Astrocyte (in vitro differentiated cells and primary cell): ENCODE results near the gene PHF10. TPM values are rescaled to one million over a fixed set of nuclear protein-coding genes. Genes with fewer than 3 reads are reported as not detected.

ENCODE experiments used
- DNase-seq: peaks from one replicate; pipeline ENCODE4 v3.0.0-alpha.2; 2010; ENCODE audit warnings: low read depth
- FAIRE-seq: peaks from 2 replicates; lab custom pipeline; 2011; peaks lifted over from hg19 to GRCh38; lab: Jason Lieb, UNC
- H2AFZ ChIP-seq: 2 replicates; pipeline ENCODE4 v1.6.0; 2012; ENCODE audit warnings: low read depth, low read length, inconsistent platforms
- H3K27ac ChIP-seq: 2 replicates; pipeline ENCODE4 v1.5.1; 2011; ENCODE audit warnings: low read depth, low read length, inconsistent platforms
- H3K27me3 ChIP-seq: 2 replicates; pipeline ENCODE4 v1.6.0; 2011; ENCODE audit warnings: low read length, inconsistent platforms; ENCODE audit not compliant: insufficient read depth
- H3K36me3 ChIP-seq: 2 replicates; pipeline ENCODE4 v1.5.1; 2011; ENCODE audit warnings: low read length, inconsistent platforms; ENCODE audit not compliant: insufficient read depth
- H3K4me1 ChIP-seq: 2 replicates; pipeline ENCODE4 v1.5.1; 2011; ENCODE audit warnings: low read length, inconsistent platforms; ENCODE audit not compliant: insufficient read depth
- H3K4me2 ChIP-seq: 2 replicates; pipeline ENCODE4 v1.6.0; 2012; ENCODE audit warnings: low read length, inconsistent platforms
- H3K4me3 ChIP-seq: 2 replicates; pipeline ENCODE4 v1.5.1; 2011; ENCODE audit warnings: low read depth, mild to moderate bottlenecking, low read length, inconsistent platforms; ENCODE audit not compliant: insufficient read depth
- H3K79me2 ChIP-seq: 2 replicates; pipeline ENCODE4 v1.6.0; 2012; ENCODE audit warnings: mild to moderate bottlenecking, low read length, inconsistent platforms; ENCODE audit not compliant: insufficient read depth
- H3K9ac ChIP-seq: 2 replicates; pipeline ENCODE4 v1.6.0; 2012; ENCODE audit warnings: mild to moderate bottlenecking, low read length, inconsistent platforms
- H3K9me3 ChIP-seq: 2 replicates; pipeline ENCODE4 v1.5.1; 2012; ENCODE audit warnings: low read depth, mild to moderate bottlenecking, low read length, inconsistent platforms; ENCODE audit not compliant: insufficient read depth
- H4K20me1 ChIP-seq: 2 replicates; pipeline ENCODE4 v1.6.0; 2012; ENCODE audit warnings: low read length, inconsistent platforms; ENCODE audit not compliant: insufficient read depth
- H3K27ac Mint-ChIP-seq: one replicate; pipeline ENCODE4 v1.8.0; 2021; ENCODE audit warnings: mild to moderate bottlenecking, mixed read lengths; ENCODE audit not compliant: unreplicated experiment
- H3K27me3 Mint-ChIP-seq: one replicate; pipeline ENCODE4 v1.8.0; 2021; ENCODE audit warnings: low read depth, mixed read lengths; ENCODE audit not compliant: unreplicated experiment
- H3K36me3 Mint-ChIP-seq: one replicate; pipeline ENCODE4 v1.8.0; 2021; ENCODE audit warnings: low read depth, mixed read lengths; ENCODE audit not compliant: unreplicated experiment
- H3K4me1 Mint-ChIP-seq: one replicate; pipeline ENCODE4 v1.8.0; 2021; ENCODE audit warnings: low read depth, mixed read lengths; ENCODE audit not compliant: unreplicated experiment
- H3K4me3 Mint-ChIP-seq: one replicate; pipeline ENCODE4 v1.8.0; 2021; ENCODE audit warnings: mild to moderate bottlenecking, moderate library complexity, mixed read lengths; ENCODE audit not compliant: unreplicated experiment
- H3K9me3 Mint-ChIP-seq: one replicate; pipeline ENCODE4 v1.8.0; 2021; ENCODE audit warnings: mild to moderate bottlenecking, mixed read lengths; ENCODE audit not compliant: unreplicated experiment
- EZH2 ChIP-seq: IDR thresholded peaks from 2 replicates; pipeline ENCODE4 v1.6.1; 2012; ENCODE audit warnings: mild to moderate bottlenecking, low read length, inconsistent platforms; ENCODE audit not compliant: insufficient read depth
- total RNA-seq: library from RNA; stranded (reverse); gene quantifications from 2 replicates; pipeline ENCODE4 v1.2.1, GENCODE V29; 2021
- TF ChIP-seq, protein P1 (sequence below): IDR thresholded peaks from 2 replicates; pipeline ENCODE4 v1.5.1; 2011; ENCODE audit warnings: low read depth, mild to moderate bottlenecking, inconsistent platforms, low read length, moderate library complexity; ENCODE audit not compliant: insufficient read depth

Gene PHF10
- total RNA-seq, 1 donor from 2014 or later: 30.9 TPM

DNA sequence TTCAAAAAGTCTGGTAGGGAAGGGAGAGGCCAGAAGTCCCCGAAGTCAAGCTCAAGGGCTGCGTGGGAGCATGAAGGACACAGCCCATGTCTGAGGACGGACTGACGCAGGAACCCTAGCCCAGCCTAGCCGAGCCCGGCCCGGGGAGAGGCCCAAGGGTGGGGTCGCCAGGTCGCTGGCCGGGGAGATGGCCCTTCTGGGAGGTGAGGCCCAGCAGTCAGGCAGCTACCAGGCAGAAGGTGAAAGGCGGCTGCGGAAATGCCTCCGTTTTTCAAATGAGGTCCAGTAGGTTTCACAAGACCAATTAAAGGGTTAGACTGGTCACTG lies 67.1 kb downstream of the PHF10 start:
- DNase-seq: no peak

DNA sequence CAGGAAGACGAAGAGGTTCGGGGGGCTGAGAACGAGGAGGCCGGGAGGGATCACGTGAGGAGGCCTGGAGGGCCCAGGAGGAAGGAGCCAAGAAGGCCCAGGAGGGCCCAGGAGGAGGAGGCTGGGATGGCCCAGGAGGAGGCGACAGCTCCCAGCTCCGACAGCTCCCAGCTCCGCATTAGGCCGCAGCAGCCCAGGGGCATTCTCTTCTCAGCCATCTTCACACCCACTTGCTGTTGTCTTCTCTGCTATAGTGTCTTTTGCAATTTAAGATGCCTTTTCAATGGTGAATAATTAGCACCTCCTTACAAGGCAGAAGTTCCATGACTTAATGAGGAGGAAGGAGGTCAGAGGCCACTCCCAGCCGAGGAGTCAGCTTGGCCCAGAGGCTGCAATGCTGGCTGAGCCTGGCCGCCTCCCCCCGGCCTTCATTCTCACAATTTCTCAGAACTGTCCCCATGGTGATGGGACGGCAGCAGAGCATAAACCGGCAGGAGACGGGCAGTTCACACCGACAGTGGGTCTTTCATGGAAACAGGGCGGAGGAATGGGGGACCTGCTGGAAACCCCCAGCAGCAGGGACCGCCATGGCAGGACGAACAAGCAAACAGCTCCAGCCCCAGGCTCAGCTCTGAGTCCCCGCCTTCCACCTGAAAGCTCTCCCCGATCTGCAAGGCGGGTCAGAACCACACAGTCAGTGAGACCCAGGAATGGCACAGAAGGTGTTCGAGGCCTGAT lies 67.6 kb downstream of the PHF10 start:
- Histone ChIP-seq H3K79me2 (no peaks in the 10 kb centered on the region), H3K36me3 (peaks cover 9% of the 10 kb centered on the region), H3K27ac (no peak overlapping the region), H4K20me1 (no peaks in the 10 kb centered on the region), H3K4me2 (no peak overlapping the region), H3K9me3 (no peaks in the 10 kb centered on the region), H3K4me3 (no peak overlapping the region), H3K9ac (no peak overlapping the region), H3K27me3 (no peaks in the 10 kb centered on the region), H2AFZ (no peak overlapping the region), H3K4me1 (peaks cover 5% of the 10 kb centered on the region)
- Mint-ChIP-seq H3K27ac (no peak overlapping the region), H3K27me3 (no peaks in the 10 kb centered on the region), H3K36me3 (peaks cover 35% of the 10 kb centered on the region), H3K9me3 (peaks cover 2% of the 10 kb centered on the region), H3K4me1 (peaks cover 4% of the 10 kb centered on the region), H3K4me3 (no peak overlapping the region)
- no peak for DNase-seq
- FAIRE-seq: no peak
- no peak for TF ChIP-seq EZH2
- TF ChIP-seq, protein P1, sequence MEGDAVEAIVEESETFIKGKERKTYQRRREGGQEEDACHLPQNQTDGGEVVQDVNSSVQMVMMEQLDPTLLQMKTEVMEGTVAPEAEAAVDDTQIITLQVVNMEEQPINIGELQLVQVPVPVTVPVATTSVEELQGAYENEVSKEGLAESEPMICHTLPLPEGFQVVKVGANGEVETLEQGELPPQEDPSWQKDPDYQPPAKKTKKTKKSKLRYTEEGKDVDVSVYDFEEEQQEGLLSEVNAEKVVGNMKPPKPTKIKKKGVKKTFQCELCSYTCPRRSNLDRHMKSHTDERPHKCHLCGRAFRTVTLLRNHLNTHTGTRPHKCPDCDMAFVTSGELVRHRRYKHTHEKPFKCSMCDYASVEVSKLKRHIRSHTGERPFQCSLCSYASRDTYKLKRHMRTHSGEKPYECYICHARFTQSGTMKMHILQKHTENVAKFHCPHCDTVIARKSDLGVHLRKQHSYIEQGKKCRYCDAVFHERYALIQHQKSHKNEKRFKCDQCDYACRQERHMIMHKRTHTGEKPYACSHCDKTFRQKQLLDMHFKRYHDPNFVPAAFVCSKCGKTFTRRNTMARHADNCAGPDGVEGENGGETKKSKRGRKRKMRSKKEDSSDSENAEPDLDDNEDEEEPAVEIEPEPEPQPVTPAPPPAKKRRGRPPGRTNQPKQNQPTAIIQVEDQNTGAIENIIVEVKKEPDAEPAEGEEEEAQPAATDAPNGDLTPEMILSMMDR: no peak

More for the DNA sequence above, 67.1 kb downstream of the PHF10 start:
- Histone ChIP-seq H3K4me2 (no peak overlapping the region), H3K9ac (no peak overlapping the region), H3K4me3 (no peak overlapping the region), H4K20me1 (no peaks in the 10 kb centered on the region), H3K36me3 (peaks cover 9% of the 10 kb centered on the region), H3K27me3 (no peaks in the 10 kb centered on the region), H2AFZ (no peak overlapping the region), H3K9me3 (no peaks in the 10 kb centered on the region), H3K79me2 (no peaks in the 10 kb centered on the region), H3K27ac (no peak overlapping the region), H3K4me1 (peaks cover 5% of the 10 kb centered on the region)
- Mint-ChIP-seq H3K27ac (no peak overlapping the region), H3K27me3 (no peaks in the 10 kb centered on the region), H3K36me3 (peaks cover 35% of the 10 kb centered on the region), H3K9me3 (peaks cover 2% of the 10 kb centered on the region), H3K4me1 (peaks cover 4% of the 10 kb centered on the region), H3K4me3 (no peak overlapping the region)
- no peak for FAIRE-seq
- TF ChIP-seq, protein P1: no peak
- TF ChIP-seq EZH2: no peak

DNA sequence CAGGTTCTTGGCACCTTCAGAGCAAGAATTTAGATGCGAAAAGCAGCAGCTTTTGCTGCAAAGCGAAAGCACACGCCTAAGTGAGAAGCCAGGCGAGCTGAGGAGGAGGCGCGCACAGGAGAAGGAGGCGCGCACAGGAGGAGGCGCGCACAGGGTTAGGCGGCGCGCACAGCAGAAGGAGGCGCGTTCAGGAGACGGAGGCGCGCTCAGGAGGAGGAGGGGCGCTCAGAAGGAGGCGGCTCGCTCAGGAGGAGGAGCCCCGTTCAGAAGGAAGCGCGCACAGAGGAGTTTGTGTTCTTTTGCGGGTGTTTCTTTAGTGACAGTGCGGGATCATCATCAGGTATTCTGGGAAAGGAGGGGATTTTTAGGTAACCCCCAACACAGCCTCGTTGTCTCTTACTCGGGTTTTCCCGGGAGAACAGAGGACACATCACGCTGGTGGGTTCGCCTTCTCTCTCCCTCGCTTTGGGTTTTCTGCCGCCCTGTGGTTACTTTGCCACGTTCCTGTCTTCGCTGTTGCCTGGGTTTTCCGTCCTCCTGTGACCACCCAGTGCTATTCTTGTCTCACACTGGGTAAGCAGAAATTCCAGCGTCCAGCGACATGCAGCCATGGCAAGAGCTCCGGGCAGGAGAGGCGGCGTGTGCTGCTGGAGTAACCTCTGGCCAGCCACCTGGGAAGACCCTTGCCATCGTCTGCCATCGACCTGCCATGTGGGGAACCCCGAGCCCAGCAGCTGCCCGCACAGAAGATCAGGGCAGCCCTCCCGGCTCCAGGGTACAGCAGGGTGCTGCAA lies 69.5 kb downstream of the PHF10 start:
- Histone ChIP-seq H2AFZ (peak overlapping the region; percentile 89), H3K36me3 (peaks cover 9% of the 10 kb centered on the region), H3K4me2 (peak overlapping the region; percentile 87), H3K9me3 (no peaks in the 10 kb centered on the region), H3K9ac (peak overlapping the region; percentile 83), H3K27me3 (no peaks in the 10 kb centered on the region), H3K27ac (peak overlapping the region; percentile 60), H4K20me1 (no peaks in the 10 kb centered on the region), H3K4me1 (peaks cover 5% of the 10 kb centered on the region), H3K79me2 (no peaks in the 10 kb centered on the region), H3K4me3 (peak overlapping the region; percentile 69)
- peaks cover 38% of the 10 kb centered on the region for H3K36me3 Mint-ChIP-seq
- H3K4me1 Mint-ChIP-seq: peaks cover 4% of the 10 kb centered on the region
- H3K27me3 Mint-ChIP-seq: no peaks in the 10 kb centered on the region
- no peak overlapping the region for H3K27ac Mint-ChIP-seq
- peaks cover 2% of the 10 kb centered on the region for H3K9me3 Mint-ChIP-seq
- DNase-seq (peak; percentile 69), FAIRE-seq (no peak)
- H3K4me3 Mint-ChIP-seq: no peak overlapping the region
- TF ChIP-seq, protein P1: peak; percentile 17
- no peak for TF ChIP-seq EZH2
